GM19328 (cell line): Measurements from ENCODE around the gene VPS51.

ENCODE experiments used
- ATAC-seq: cut with Tn5 transposase; IDR thresholded peaks from one replicate; pipeline ENCODE4 v1.9.1; 2021; ENCODE audit warnings: mild to moderate bottlenecking, moderate library complexity; ENCODE audit not compliant: unreplicated experiment

The VPS51 gene

DNA sequence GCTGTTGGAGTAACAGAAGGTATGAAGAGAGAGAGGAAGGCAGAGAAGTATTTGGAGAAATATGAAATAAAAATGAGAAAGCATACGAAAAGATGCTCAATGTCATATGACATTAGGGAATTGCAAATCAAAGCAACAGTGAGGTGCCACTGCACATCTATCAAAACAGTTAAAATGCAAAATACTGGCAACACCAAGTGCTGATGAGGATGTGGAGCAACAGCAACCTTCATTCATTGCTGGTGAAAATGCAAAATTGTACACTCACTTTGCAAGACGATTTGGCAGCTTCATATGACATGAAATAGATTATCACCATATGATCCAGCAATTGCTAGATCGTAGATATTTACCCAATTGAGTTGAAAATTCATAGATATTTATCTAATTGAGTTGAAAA, 64.6 kb downstream of the VPS51 start:
- no peak for ATAC-seq
